Endothelial cell of umbilical vein (primary cell): Measurements from ENCODE around the gene EVPLL. TPM values are rescaled to one million over a fixed set of nuclear protein-coding genes. Genes with fewer than 3 reads are reported as not detected.

Source experiments
- BruUV-seq: library from RNA; stranded (reverse); fragments of 400-500 nt; replicated peaks from 2 replicates; lab custom pipeline; 2021; lab: Mats Ljungman, UMichigan
- CTCF ChIA-PET: fragments of 300-600, 350-600 bp; sonication (Branson Sonifier 250); formaldehyde crosslinking; loops from one replicate; lab custom pipeline; 2021; ENCODE audit warnings: antibody characterized with exemption, inconsistent platforms; lab: Charles Lee
- POLR2A ChIA-PET: fragments of 300-600, 350-600 bp; sonication (Branson Sonifier 250); formaldehyde crosslinking; loops from one replicate; lab custom pipeline; 2021; ENCODE audit warnings: antibody characterized with exemption, inconsistent platforms; lab: Charles Lee
- DNase-seq: peaks from one replicate; pipeline ENCODE4 v3.0.0-alpha.2; 2011; ENCODE audit warnings: low read depth, low spot score
- FAIRE-seq: peaks from 2 replicates; lab custom pipeline; 2011; peaks lifted over from hg19 to GRCh38; lab: Jason Lieb, UNC
- H2AFZ ChIP-seq: 2 replicates; pipeline ENCODE4 v1.6.0; 2012; ENCODE audit warnings: low read depth, low read length, control low read depth, inconsistent platforms
- H3K27ac ChIP-seq: 2 replicates; pipeline ENCODE4 v1.5.1; 2011; ENCODE audit warnings: low read depth, mild to moderate bottlenecking, control low read depth, low read length, moderate library complexity; ENCODE audit not compliant: insufficient read depth
- H3K27me3 ChIP-seq, 2 experiments: 2 replicates each; pipeline versions ENCODE4 v1.6.0 to v1.6.1; 2011; ENCODE audit warnings: low read length in 2 of 2, mixed read lengths in 1 of 2; ENCODE audit not compliant: control insufficient read depth in 2 of 2, insufficient read depth in 2 of 2
- H3K36me3 ChIP-seq, 2 experiments: 2 replicates in 1 of 2; 3 replicates in 1 of 2; pipeline ENCODE4 v1.5.1; 2011; ENCODE audit warnings: low read length in 2 of 2, mild to moderate bottlenecking in 1 of 2, moderate library complexity in 1 of 2; ENCODE audit not compliant: control insufficient read depth in 2 of 2, insufficient read depth in 2 of 2; ENCODE audit errors: extremely low read depth in 1 of 2
- H3K4me1 ChIP-seq: 3 replicates; pipeline ENCODE4 v1.5.1; 2011; ENCODE audit warnings: mild to moderate bottlenecking, low read length; ENCODE audit not compliant: control insufficient read depth, insufficient read depth; ENCODE audit errors: extremely low read depth
- H3K4me2 ChIP-seq: 2 replicates; pipeline ENCODE4 v1.6.1; 2011; ENCODE audit warnings: low read length, control low read depth, mixed read lengths; ENCODE audit not compliant: insufficient read depth
- H3K4me3 ChIP-seq, 3 experiments: fragments of 200-600 bp in 1 of 3; sonication (generic), shearing (Covaris generic) in 1 of 3; replicated peaks in 1 of 3; 2 replicates each; pipeline ENCODE4 v1.5.1; 2011 to 2016; ENCODE audit warnings: control low read depth in 3 of 3, low read length in 3 of 3, mild to moderate bottlenecking in 2 of 3, inconsistent platforms in 1 of 3, low read depth in 1 of 3, moderate library complexity in 1 of 3; ENCODE audit not compliant: insufficient read depth in 1 of 3
- H3K79me2 ChIP-seq: 2 replicates; pipeline ENCODE4 v1.6.0; 2012; ENCODE audit warnings: low read length, inconsistent platforms; ENCODE audit not compliant: control insufficient read depth, insufficient read depth
- H3K9ac ChIP-seq: replicated peaks from 2 replicates; pipeline ENCODE3; 2011; ENCODE audit warnings: low read length, control low read depth; ENCODE audit not compliant: insufficient read depth; ENCODE audit errors: extremely low read depth
- H3K9me1 ChIP-seq: replicated peaks from 3 replicates; pipeline ENCODE4 v1.6.0; 2011; ENCODE audit warnings: mild to moderate bottlenecking, low read length; ENCODE audit not compliant: control insufficient read depth, insufficient read depth; ENCODE audit errors: extremely low read depth
- H3K9me3 ChIP-seq: replicated peaks from 2 replicates; pipeline ENCODE4 v1.5.1; 2012; ENCODE audit warnings: low read length, inconsistent platforms; ENCODE audit not compliant: control insufficient read depth, insufficient read depth
- H4K20me1 ChIP-seq: replicated peaks from 2 replicates; pipeline ENCODE3; 2011; ENCODE audit warnings: mild to moderate bottlenecking, low read length; ENCODE audit not compliant: control insufficient read depth, insufficient read depth; ENCODE audit errors: extremely low read depth
- CTCF ChIP-seq, 2 donors: IDR thresholded peaks; 1 replicate in 1 of 2; 2 replicates in 1 of 2; pipeline ENCODE4 v1.5.1; 2011; ENCODE audit warnings: low read length in 2 of 2, mild to moderate bottlenecking in 2 of 2, moderate library complexity in 2 of 2, control low read depth in 1 of 2, inconsistent platforms in 1 of 2, low read depth in 1 of 2; ENCODE audit not compliant: insufficient read depth in 1 of 2; ENCODE audit errors: extremely low read depth in 1 of 2
- EZH2 ChIP-seq: IDR thresholded peaks from 2 replicates; pipeline ENCODE4 v1.6.1; 2012; ENCODE audit warnings: borderline replicate concordance, low read depth, mild to moderate bottlenecking, moderate library complexity, low read length, inconsistent platforms; ENCODE audit not compliant: severe bottlenecking
- FOS ChIP-seq: IDR thresholded peaks from 2 replicates; pipeline ENCODE4 v1.6.1; 2011; ENCODE audit warnings: mild to moderate bottlenecking, low read length, moderate library complexity, borderline replicate concordance; ENCODE audit not compliant: insufficient read depth
- GATA2 ChIP-seq: IDR thresholded peaks from 2 replicates; pipeline ENCODE4 v1.7.0; 2011; ENCODE audit warnings: low read depth, mild to moderate bottlenecking, moderate library complexity, mixed read lengths, low read length; ENCODE audit not compliant: insufficient read length, insufficient read depth
- JUN ChIP-seq: IDR thresholded peaks from 2 replicates; pipeline ENCODE4 v1.6.1; 2011; ENCODE audit warnings: borderline replicate concordance, low read depth; ENCODE audit not compliant: insufficient read length, insufficient read depth
- MYC ChIP-seq: IDR thresholded peaks from one replicate; pipeline ENCODE4 v1.6.1; 2011; ENCODE audit warnings: mild to moderate bottlenecking, low read depth, low read length
- POLR2A ChIP-seq: IDR thresholded peaks from 2 replicates; pipeline ENCODE4 v1.6.1; 2012; ENCODE audit warnings: low read depth, mild to moderate bottlenecking, control low read depth, low read length
- POLR2AphosphoS5 ChIP-seq: IDR thresholded peaks from 2 replicates; pipeline ENCODE4 v1.6.1; 2012; ENCODE audit warnings: low read depth, mild to moderate bottlenecking, control low read depth, low read length, moderate library complexity; ENCODE audit not compliant: insufficient read depth
- dilution Hi-C: fragments of 300-500 bp; cut with MboI; formaldehyde crosslinking; loops from one replicate; pipeline ENCODE4 v1.15.0; 2019; ENCODE audit warnings: low sequenced_read_pairs; ENCODE audit not compliant: extremely low pct_ligation_motif_present
- intact Hi-C: fragments of 100-400 bp; cut with micrococcal nuclease; formaldehyde crosslinking; loops from one replicate; pipeline ENCODE4 v1.10.0; 2022
- polyA plus RNA-seq, 4 experiments: library from polyadenylated mRNA; depleted of rRNA in 3 of 4; stranded (reverse) in 3 of 4; unstranded in 1 of 4; fragments of >200 nt; gene quantifications; 2 replicates each; pipeline versions ENCODE4 v1.2.1 to v1.2.3, GENCODE V29; 2011 to 2012; ENCODE audit warnings: missing spikeins in 1 of 4
- total RNA-seq: library from RNA; stranded (reverse); gene quantifications from 2 replicates; pipeline ENCODE4 v1.2.3, GENCODE V29; 2021
- TF ChIP-seq, protein P1 (sequence below): IDR thresholded peaks from 2 replicates; pipeline ENCODE4 v1.6.1; 2011; ENCODE audit not compliant: insufficient read depth, insufficient read length

Gene EVPLL
- total and polyA plus RNA-seq, 2 donors (not counting 3 experiments of a cell fraction or from before 2014, with no cell fraction given): not detected

DNA sequence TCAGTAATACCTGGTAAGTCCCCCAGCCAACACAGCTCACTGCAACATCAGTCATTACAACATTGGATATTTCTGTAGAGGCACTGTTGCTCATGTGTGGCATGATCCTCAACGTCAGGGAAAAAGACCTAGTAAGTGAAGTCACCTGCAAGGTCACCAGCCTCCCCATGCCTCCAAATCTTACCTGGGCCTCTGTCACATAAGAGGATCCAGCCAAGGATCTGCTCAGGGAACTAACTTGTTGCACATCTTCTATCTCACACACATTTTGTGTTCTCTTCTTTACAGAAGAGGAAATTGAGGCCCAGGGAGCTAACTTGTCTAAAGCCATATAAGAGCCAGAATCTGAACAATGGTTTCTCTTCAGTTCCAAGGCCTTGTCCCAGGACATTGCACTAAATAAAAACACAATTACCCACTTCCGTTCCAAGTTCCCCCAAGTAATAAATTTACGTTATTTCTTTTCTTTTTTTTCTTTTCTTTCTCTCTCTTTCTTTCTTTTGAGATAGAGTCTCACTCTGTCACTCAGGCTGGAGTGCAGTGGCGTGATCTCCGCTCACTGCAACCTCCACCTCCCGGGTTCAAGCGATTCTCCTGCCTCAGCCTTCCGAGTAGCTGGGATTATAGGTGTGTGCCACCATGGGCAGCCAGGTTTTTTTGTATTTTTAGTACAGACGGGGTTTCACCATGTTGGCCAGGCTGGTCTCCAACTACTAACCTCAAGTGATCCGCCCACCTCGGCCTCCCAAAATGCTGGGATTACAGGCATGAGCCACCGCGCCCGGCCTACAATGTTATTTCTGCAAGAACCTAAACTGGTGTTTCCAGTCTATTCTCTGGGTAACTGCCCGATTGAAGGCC is 15.5 kb upstream of the EVPLL start:
- H3K36me3 ChIP-seq: no peaks in the 10 kb centered on the region
- no peaks in the 10 kb centered on the region for H3K9me1 ChIP-seq
- peak overlapping the region; percentile 100 for H2AFZ ChIP-seq
- BruUV-seq: no TSS peak
- DNase-seq (no peak), FAIRE-seq (no peak)
- intact Hi-C loops (no loop called here), dilution Hi-C loops (no loop called here)
- no peaks in the 10 kb centered on the region for H3K27me3 ChIP-seq
- CTCF ChIA-PET: no interaction called here
- no peaks in the 10 kb centered on the region for H4K20me1 ChIP-seq
- TF ChIP-seq POLR2AphosphoS5 (no peak), GATA2 (no peak), POLR2A (no peak), FOS (no peak), EZH2 (no peak), CTCF (IDR thresholded peaks at IDR 0.05; ENCODE audit: extremely low read depth in 1 of 2, insufficient read depth in 1 of 2, low read depth in 1 of 2, low read length in 2 of 2) (no peak), MYC (no peak), JUN (no peak)
- TF ChIP-seq, protein P1, sequence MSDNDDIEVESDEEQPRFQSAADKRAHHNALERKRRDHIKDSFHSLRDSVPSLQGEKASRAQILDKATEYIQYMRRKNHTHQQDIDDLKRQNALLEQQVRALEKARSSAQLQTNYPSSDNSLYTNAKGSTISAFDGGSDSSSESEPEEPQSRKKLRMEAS: no peak
- H3K4me1 ChIP-seq: peaks cover 6% of the 10 kb centered on the region
- no peaks in the 10 kb centered on the region for H3K9me3 ChIP-seq
- no peak overlapping the region for H3K27ac ChIP-seq
- peaks cover 8% of the 10 kb centered on the region for H3K79me2 ChIP-seq
- H3K4me2 ChIP-seq: peak overlapping the region; percentile 88
- peak overlapping the region in 2 of 3 experiments; percentile 59 to 62 for H3K4me3 ChIP-seq
- H3K9ac ChIP-seq: no peak overlapping the region
- POLR2A ChIA-PET: interaction anchor here (0.7 kb wide), 1 partner anchor 115 kb away, joined by 3 read pairs; no protein-coding TSS in a partner anchor
